GM12878 (cell line): ENCODE measurements around the gene AGAP9. TPM values are rescaled to one million over a fixed set of nuclear protein-coding genes. Genes with fewer than 3 reads are reported as not detected.

Experiments used
- ATAC-seq: fragments of 200-7000 bp; cut with Tn5 transposase; 3 replicates; pipeline ENCODE4 v1.9.1; 2020; ENCODE audit warnings: mild to moderate bottlenecking, moderate library complexity
- BruUV-seq: library from RNA; stranded (reverse); fragments of 400-500 nt; replicated peaks from 2 replicates; lab custom pipeline; 2021; lab: Mats Ljungman, UMichigan
- CTCF ChIA-PET: fragments of 300-600 bp; sonication (Branson Sonifier 250); formaldehyde crosslinking; extraction: SDS; loops from one replicate; lab custom pipeline; 2021; ENCODE audit warnings: inconsistent platforms; lab: Yijun Ruan, JAX
- POLR2A ChIA-PET: fragments of 350-600 bp; formaldehyde crosslinking; extraction: SDS; loops from one replicate; lab custom pipeline; 2021; ENCODE audit warnings: inconsistent platforms; lab: Charles Lee
- RAD21 ChIA-PET: fragments of 300-600 bp; sonication (Branson Sonifier 250); formaldehyde crosslinking; loops from one replicate; lab custom pipeline; 2023; ENCODE audit warnings: antibody characterized with exemption; ENCODE audit not compliant: unreplicated experiment; lab: Charles Lee
- SMC1A ChIA-PET: fragments of 300-600 bp; sonication (Branson Sonifier 250); formaldehyde crosslinking; loops from one replicate; lab custom pipeline; 2023; ENCODE audit not compliant: unreplicated experiment, uncharacterized antibody; lab: Charles Lee
- DNase-seq: peaks from one replicate; pipeline ENCODE4 v3.0.0-alpha.2; 2011; ENCODE audit warnings: low read depth, low spot score
- FAIRE-seq: peaks from 3 replicates; lab custom pipeline; 2011; peaks lifted over from hg19 to GRCh38; lab: Jason Lieb, UNC
- H2AFZ ChIP-seq: 2 replicates; pipeline ENCODE4 v1.6.0; 2011; ENCODE audit warnings: low read depth, low read length, control low read depth; ENCODE audit not compliant: control insufficient read depth
- H3K27ac ChIP-seq: 2 replicates; pipeline ENCODE4 v1.5.1; 2011; ENCODE audit warnings: control low read depth; ENCODE audit not compliant: control insufficient read depth, insufficient read depth
- H3K27me3 ChIP-seq, 2 experiments: replicated peaks in 1 of 2; 2 replicates each; pipeline versions ENCODE4 v1.6.0 to v1.6.1; 2011; ENCODE audit warnings: low read length in 1 of 2; ENCODE audit not compliant: control insufficient read depth in 2 of 2, insufficient read depth in 2 of 2
- H3K36me3 ChIP-seq, 2 experiments: 2 replicates each; pipeline ENCODE4 v1.5.1; 2011; ENCODE audit warnings: low read length in 1 of 2; ENCODE audit not compliant: control insufficient read depth in 2 of 2, insufficient read depth in 2 of 2
- H3K4me1 ChIP-seq: 2 replicates; pipeline ENCODE4 v1.6.1; 2011; ENCODE audit warnings: mild to moderate bottlenecking, low read length, moderate library complexity, mixed read lengths; ENCODE audit not compliant: control insufficient read depth, insufficient read depth
- H3K4me2 ChIP-seq: 2 replicates; pipeline ENCODE4 v1.6.0; 2011; ENCODE audit warnings: control low read depth; ENCODE audit not compliant: control insufficient read depth, insufficient read depth
- H3K4me3 ChIP-seq: fragments of 200-600 bp; sonication (generic); 2 replicates; pipeline ENCODE4 v1.5.1; 2016
- H3K79me2 ChIP-seq: 2 replicates; pipeline ENCODE4 v1.6.0; 2011; ENCODE audit warnings: low read length; ENCODE audit not compliant: control insufficient read depth, insufficient read depth
- H3K9ac ChIP-seq: 2 replicates; pipeline ENCODE4 v1.8.0; 2011; ENCODE audit warnings: low read length, control low read depth, mixed read lengths; ENCODE audit not compliant: control insufficient read depth, insufficient read depth
- H3K9me3 ChIP-seq: replicated peaks from 3 replicates; pipeline ENCODE4 v1.5.1; 2011; ENCODE audit warnings: mild to moderate bottlenecking, low read length; ENCODE audit not compliant: control insufficient read depth, insufficient read depth
- H4K20me1 ChIP-seq: 2 replicates; pipeline ENCODE4 v1.6.0; 2011; ENCODE audit not compliant: control insufficient read depth, insufficient read depth
- BMI1 ChIP-seq: fragments of 450-650 bp; IDR thresholded peaks from 2 replicates; pipeline ENCODE4 v1.6.1; 2016; ENCODE audit warnings: mild to moderate bottlenecking, moderate library complexity, borderline replicate concordance
- KDM1A ChIP-seq: fragments of 200-600 bp; sonication (generic); IDR thresholded peaks from 2 replicates; pipeline ENCODE4 v1.6.1; 2016; ENCODE audit warnings: borderline replicate concordance
- MAX ChIP-seq: IDR thresholded peaks from 2 replicates; pipeline ENCODE4 v1.6.1; 2012; ENCODE audit warnings: low read depth, low read length, improper control_type of control experiment
- NBN ChIP-seq: fragments of 450-650 bp; IDR thresholded peaks from 2 replicates; pipeline ENCODE4 v1.6.1; 2016
- NFIC ChIP-seq: IDR thresholded peaks from 2 replicates; pipeline ENCODE4 v1.6.1; 2012; ENCODE audit warnings: low read depth, mild to moderate bottlenecking, inconsistent platforms, low read length, moderate library complexity
- PAX5 ChIP-seq: IDR thresholded peaks from 2 replicates; pipeline ENCODE4 v1.6.1; 2011; ENCODE audit warnings: low read depth, low read length, borderline replicate concordance
- PML ChIP-seq: IDR thresholded peaks from 2 replicates; pipeline ENCODE4 v1.6.1; 2012; ENCODE audit warnings: low read length, inconsistent platforms
- RAD51 ChIP-seq: fragments of 450-650 bp; IDR thresholded peaks from 2 replicates; pipeline ENCODE4 v1.6.1; 2016; ENCODE audit warnings: moderate library complexity, mild to moderate bottlenecking, inconsistent platforms
- SREBF1 ChIP-seq: IDR thresholded peaks from 2 replicates; pipeline ENCODE4 v1.6.1; 2012; ENCODE audit warnings: mild to moderate bottlenecking, low read length
- SUZ12 ChIP-seq: fragments of 200-600 bp; sonication (generic); IDR thresholded peaks from one replicate; pipeline ENCODE4 v1.6.1; 2018; ENCODE audit warnings: antibody characterized with exemption, mild to moderate bottlenecking; ENCODE audit not compliant: unreplicated experiment
- YY1 ChIP-seq: IDR thresholded peaks from 2 replicates; pipeline ENCODE4 v1.6.1; 2011; ENCODE audit warnings: low read depth, mild to moderate bottlenecking, low read length
- ZBTB11 ChIP-seq: fragments of 450-650 bp; formaldehyde crosslinking; IDR thresholded peaks from 2 replicates; pipeline ENCODE4 v1.5.0; 2022; ENCODE audit warnings: mild to moderate bottlenecking, missing genetic modification characterization
- ZBTB4 ChIP-seq: fragments of 450-650 bp; formaldehyde crosslinking; IDR thresholded peaks from 2 replicates; pipeline ENCODE4 v1.4.0; 2022; ENCODE audit warnings: mild to moderate bottlenecking, moderate library complexity
- ZNF687 ChIP-seq: fragments of 450-650 bp; IDR thresholded peaks from 2 replicates; pipeline ENCODE4 v1.6.1; 2017; ENCODE audit warnings: mild to moderate bottlenecking, moderate library complexity
- WGBS: methylation state at CpG from one replicate; pipeline ENCODE4 v1.1.6; 2016; ENCODE audit warnings: low lambda C conversion rate; ENCODE audit not compliant: insufficient replicate concordance, insufficient coverage; ENCODE audit errors: missing lambda C conversion rate; 5-methylcytosine and 5-hydroxymethylcytosine counted together
- in situ Hi-C: fragments of 300-500 bp; cut with MboI; formaldehyde crosslinking; loops from 9 replicates; pipeline ENCODE4 v1.14.3; 2018; ENCODE audit warnings: mixed read lengths
- intact Hi-C: fragments of 100-400 bp; cut with micrococcal nuclease; formaldehyde crosslinking; loops from one replicate; pipeline ENCODE4 v1.14.2; 2022; ENCODE audit not compliant: unreplicated experiment
- polyA plus RNA-seq, 11 experiments: library from polyadenylated mRNA; depleted of rRNA in 4 of 11; unstranded in 6 of 11; stranded (reverse) in 5 of 11; fragments of >200 nt; fragmentation: Nextera tagmentation in 4 of 11; fragmentation: Illumina TruSeq in 1 of 11; extraction: Ambion mirVana in 4 of 11; extraction: Trizol in 1 of 11; gene quantifications; 1 replicate in 1 of 11; 2 replicates in 10 of 11; pipeline versions ENCODE4 v1.2.1 to v1.2.3, GENCODE V29; 2011 to 2016; ENCODE audit warnings: inconsistent platforms in 2 of 11, missing spikeins in 2 of 11, low read depth in 1 of 11
- total RNA-seq, 4 experiments: library from RNA; depleted of rRNA in 3 of 4; stranded (reverse); fragments of >200 nt in 3 of 4; fragmentation: Illumina TruSeq in 1 of 4; extraction: Trizol in 1 of 4; gene quantifications; 2 replicates each; pipeline versions ENCODE4 v1.2.1 to v1.2.3, GENCODE V29; 2013 to 2021

Gene AGAP9
- total and polyA plus RNA-seq, 10 of the 15 experiments (the other 5 are each of a cell fraction or from before 2014, with no cell fraction given) = 0.32 to 8.8 (median 3.6) TPM

GRCh38 chr10:47452495-47453140 is 70.8 kb downstream of the AGAP9 start:
- 24% methylated on average over 11 of the region's 11 CpGs for WGBS
- in situ Hi-C loops = no loop called here
- ChIA-PET SMC1A (no interaction called here), RAD21 (interaction anchor here (0.6 kb wide), 1 partner anchor 670 kb away, joined by 3 read pairs; no protein-coding TSS in a partner anchor), POLR2A (no interaction called here), CTCF (no interaction called here)
- no TSS peak for BruUV-seq
- DNase-seq (no peak), FAIRE-seq (no peak), ATAC-seq (no peak)
- no peak overlapping the region for H3K4me2 ChIP-seq
- H3K9ac ChIP-seq = no peak overlapping the region
- no peak overlapping the region for H3K27ac ChIP-seq
- H3K36me3 ChIP-seq = no peaks in the 10 kb centered on the region
- no peaks in the 10 kb centered on the region for H4K20me1 ChIP-seq
- H3K9me3 ChIP-seq = no peaks in the 10 kb centered on the region
- H2AFZ ChIP-seq = no peak overlapping the region
- H3K4me3 ChIP-seq = no peak overlapping the region
- no peaks in the 10 kb centered on the region for H3K4me1 ChIP-seq
- no peaks in the 10 kb centered on the region for H3K79me2 ChIP-seq
- intact Hi-C loops = no loop called here
- H3K27me3 ChIP-seq = peaks cover 0 to 8% of the 10 kb centered on the region in 2 experiments; a peak in 3 of 4 replicates
- no peak for TF ChIP-seq SREBF1
- no peak for TF ChIP-seq KDM1A
- no peak for TF ChIP-seq ZBTB11
- TF ChIP-seq MAX = no peak
- TF ChIP-seq ZNF687 = no peak
- TF ChIP-seq NFIC = no peak
- no peak for TF ChIP-seq BMI1
- TF ChIP-seq YY1 = no peak
- TF ChIP-seq RAD51 = no peak
- TF ChIP-seq NBN = no peak
- no peak for TF ChIP-seq ZBTB4 (CRISPR knock-in tag)
- TF ChIP-seq SUZ12 = no peak
- no peak for TF ChIP-seq PML
- no peak for TF ChIP-seq PAX5
